Body of pancreas (tissue), 4 donors: ENCODE results near the gene WWTR1. TPM values are rescaled to one million over a fixed set of nuclear protein-coding genes. Genes with fewer than 3 reads are reported as not detected.

Experiments used
- ATAC-seq: fragments of 150-250 bp; one replicate; pipeline ENCODE4 v1.9.1; 2016
- DNase-seq, 4 donors: peaks; one replicate each; pipeline ENCODE4 v3.0.0-alpha.2; 2019
- H3K27ac ChIP-seq, 4 donors: fragments of 200-600 bp; sonication (generic); 1 replicate in 3 of 4; 2 replicates in 1 of 4; pipeline versions ENCODE4 v1.5.1 to v1.6.1; 2016 to 2019; ENCODE audit warnings: mild to moderate bottlenecking in 1 of 4, mixed read lengths in 1 of 4, moderate library complexity in 1 of 4
- H3K27me3 ChIP-seq, 2 donors: fragments of 200-600 bp; sonication (generic); one replicate each; pipeline ENCODE4 v1.6.0; 2016; ENCODE audit warnings: mild to moderate bottlenecking in 1 of 2
- H3K36me3 ChIP-seq, 2 donors: fragments of 200-600 bp; sonication (generic); replicated peaks in 1 of 2; 2 replicates each; pipeline ENCODE4 v1.5.1; 2016; ENCODE audit warnings: low read depth in 2 of 2; ENCODE audit not compliant: insufficient read depth in 1 of 2
- H3K4me1 ChIP-seq: fragments of 200-600 bp; sonication (generic); one replicate; pipeline ENCODE4 v1.6.0; 2016
- H3K4me3 ChIP-seq, 2 donors: fragments of 200-600 bp; sonication (generic); 1 replicate in 1 of 2; 2 replicates in 1 of 2; pipeline ENCODE4 v1.5.1; 2016 to 2019
- H3K9me3 ChIP-seq, 3 donors: fragments of 200-600 bp; sonication (generic); 1 replicate in 2 of 3; 2 replicates in 1 of 3; pipeline ENCODE4 v1.5.1; 2016
- CTCF ChIP-seq, 7 experiments: fragments of 450-650 bp in 4 of 7; fragments of 200-600 bp in 3 of 7; sonication (generic) in 3 of 7; IDR thresholded peaks; one replicate each; pipeline ENCODE4 v1.5.1; 2016 to 2019; ENCODE audit warnings: antibody characterized with exemption in 7 of 7
- POLR2A ChIP-seq, 3 donors: fragments of 450-650 bp; IDR thresholded peaks; one replicate each; pipeline ENCODE4 v1.6.1; 2016; ENCODE audit warnings: antibody characterized with exemption in 3 of 3, mild to moderate bottlenecking in 2 of 3
- WGBS, 2 donors: methylation state at CpG; one replicate each; pipeline ENCODE4 v1.1.5; 2017; 5-methylcytosine and 5-hydroxymethylcytosine counted together
- intact Hi-C: fragments of 100-400 bp; cut with DNase I; formaldehyde crosslinking; loops from one replicate; pipeline ENCODE4 v1.15.1; 2023
- total RNA-seq, 2 donors: library from RNA; depleted of rRNA; stranded (reverse); fragments of >200 nt; gene quantifications; one replicate each; pipeline ENCODE4 v1.1.0, GENCODE V29; 2016

WWTR1 gene
- total RNA-seq, 2 donors from 2014 or later: 46.2 to 64.3 TPM

- TF ChIP-seq POLR2A (IDR thresholded peaks at IDR 0.05): no peak
- TF ChIP-seq CTCF (IDR thresholded peaks at IDR 0.05): no peak
- intact Hi-C loops: no loop called here
- WGBS, 2 donors: 76 to 80% methylated on average over 8 of the region's 8 CpGs
- no peak for DNase-seq
- ATAC-seq: no peak
- Histone ChIP-seq H3K4me1 (peaks cover 18% of the 10 kb centered on the region), H3K36me3 (no peaks in the 10 kb centered on the region), H3K9me3 (no peaks in the 10 kb centered on the region), H3K4me3 (no peak overlapping the region), H3K27me3 (no peaks in the 10 kb centered on the region), H3K27ac (no peak overlapping the region)
These were observed 64.2 kb downstream of the WWTR1 start for GRCh38 chr3:149593418-149594160.

- no peaks in the 10 kb centered on the region for H3K9me3 ChIP-seq
- peak; percentile 27 for ATAC-seq
- no peak overlapping the region for H3K27ac ChIP-seq
- intact Hi-C loops: no loop called here
- DNase-seq: no peak
- no peaks in the 10 kb centered on the region for H3K27me3 ChIP-seq
- WGBS, 2 donors: 74 to 84% methylated on average over 9 of the region's 9 CpGs
- TF ChIP-seq CTCF (IDR thresholded peaks at IDR 0.05): no peak
- no peak for TF ChIP-seq POLR2A (IDR thresholded peaks at IDR 0.05)
- H3K4me3 ChIP-seq: no peak overlapping the region
- no peaks in the 10 kb centered on the region for H3K36me3 ChIP-seq
- peaks cover 18% of the 10 kb centered on the region for H3K4me1 ChIP-seq
These were observed 65.0 kb downstream of the WWTR1 start for GRCh38 chr3:149592758-149593240.

GRCh38 chr3:149590691-149591441, 67.0 kb downstream of the WWTR1 start:
- 74 to 76% methylated on average over 4 of the region's 4 CpGs for WGBS, 2 donors
- peaks cover 20% of the 10 kb centered on the region for H3K4me1 ChIP-seq
- H3K36me3 ChIP-seq: no peaks in the 10 kb centered on the region
- DNase-seq: no peak
- no peak for ATAC-seq
- H3K9me3 ChIP-seq: no peaks in the 10 kb centered on the region
- TF ChIP-seq CTCF (IDR thresholded peaks at IDR 0.05): no peak
- no peak for TF ChIP-seq POLR2A (IDR thresholded peaks at IDR 0.05)
- H3K27me3 ChIP-seq: no peaks in the 10 kb centered on the region
- H3K27ac ChIP-seq: no peak overlapping the region
- intact Hi-C loops: no loop called here
- H3K4me3 ChIP-seq: no peak overlapping the region

- intact Hi-C loops: no loop called here
- no peak for DNase-seq
- Histone ChIP-seq H3K27me3 (no peaks in the 10 kb centered on the region), H3K4me3 (no peak overlapping the region), H3K36me3 (no peaks in the 10 kb centered on the region), H3K27ac (peak overlapping the region in 1 of 4 donors; percentile 36), H3K9me3 (no peaks in the 10 kb centered on the region), H3K4me1 (peaks cover 17% of the 10 kb centered on the region)
- ATAC-seq: no peak
- TF ChIP-seq CTCF (IDR thresholded peaks at IDR 0.05): no peak
- no peak for TF ChIP-seq POLR2A (IDR thresholded peaks at IDR 0.05)
- WGBS, 2 donors: 55 to 70% methylated on average over 4 of the region's 4 CpGs
These were observed 68.5 kb downstream of the WWTR1 start for GRCh38 chr3:149589332-149589731.
